Panc1 (cell line): ENCODE results near the gene CATSPERB.

ENCODE experiments used
- CTCF ChIP-seq: fragments of 450-650 bp; IDR thresholded peaks from 2 replicates; pipeline ENCODE4 v1.5.1; 2017; ENCODE audit warnings: mild to moderate bottlenecking
- SIN3A ChIP-seq: IDR thresholded peaks from 2 replicates; pipeline ENCODE4 v1.6.1; 2012; ENCODE audit warnings: low read depth, mild to moderate bottlenecking, low read length, moderate library complexity, borderline replicate concordance; ENCODE audit not compliant: insufficient read depth

GRCh38 chr14:91575469-91576208 is 156.2 kb downstream of the CATSPERB start:
- TF ChIP-seq CTCF (no peak), SIN3A (no peak)
